ENCODE measurements around the gene UROC1.

Gene UROC1

DNA sequence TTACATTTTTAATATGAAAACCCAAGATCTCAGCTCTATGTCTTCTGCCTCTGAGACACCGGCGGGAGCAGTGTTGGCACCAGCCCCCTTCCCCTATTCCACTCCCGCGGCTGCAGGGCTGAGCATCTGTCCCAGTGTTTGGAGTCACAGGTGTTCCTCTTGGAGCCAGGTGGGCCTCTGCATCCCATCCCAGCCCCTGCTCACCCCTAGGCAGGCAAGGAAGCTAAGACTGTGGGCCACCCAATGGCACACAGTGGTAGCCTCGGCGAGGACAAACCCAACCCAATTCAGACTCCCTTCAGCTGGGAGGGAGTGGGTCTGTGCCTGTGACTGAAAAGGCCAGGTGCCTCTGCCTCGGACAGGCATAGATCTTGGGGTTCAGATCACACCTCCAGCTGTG is 9.4 kb upstream of the UROC1 start:
- ChIA-PET CTCF (interaction anchor here (1.1 to 1.6 kb wide), 3 partner anchors 11 to 1021 kb away, joined by 4 to 7 read pairs (median 5); no protein-coding TSS in a partner anchor), POLR2A (no interaction called here)
- DNase-seq (ENCODE audit: extremely low spot score), result no peak
- no peak for TF ChIP-seq CTCF (IDR thresholded peaks at IDR 0.05; ENCODE audit: control extremely low read depth, extremely low read depth, low read depth, missing control alignments)

GRCh38 chr3:126526668-126527005 is 9.1 kb upstream of the UROC1 start:
- no peak for TF ChIP-seq CTCF (IDR thresholded peaks at IDR 0.05; ENCODE audit: control extremely low read depth, extremely low read depth, low read depth, missing control alignments)
- ChIA-PET CTCF (interaction anchor here (1.1 to 1.6 kb wide), 3 partner anchors 12 to 1021 kb away, joined by 4 to 7 read pairs (median 5); no protein-coding TSS in a partner anchor), POLR2A (no interaction called here)
- no peak for DNase-seq (ENCODE audit: extremely low spot score)

GRCh38 chr3:126525853-126526667 is 8.5 kb upstream of the UROC1 start:
- POLR2A ChIA-PET, result no interaction called here

DNA sequence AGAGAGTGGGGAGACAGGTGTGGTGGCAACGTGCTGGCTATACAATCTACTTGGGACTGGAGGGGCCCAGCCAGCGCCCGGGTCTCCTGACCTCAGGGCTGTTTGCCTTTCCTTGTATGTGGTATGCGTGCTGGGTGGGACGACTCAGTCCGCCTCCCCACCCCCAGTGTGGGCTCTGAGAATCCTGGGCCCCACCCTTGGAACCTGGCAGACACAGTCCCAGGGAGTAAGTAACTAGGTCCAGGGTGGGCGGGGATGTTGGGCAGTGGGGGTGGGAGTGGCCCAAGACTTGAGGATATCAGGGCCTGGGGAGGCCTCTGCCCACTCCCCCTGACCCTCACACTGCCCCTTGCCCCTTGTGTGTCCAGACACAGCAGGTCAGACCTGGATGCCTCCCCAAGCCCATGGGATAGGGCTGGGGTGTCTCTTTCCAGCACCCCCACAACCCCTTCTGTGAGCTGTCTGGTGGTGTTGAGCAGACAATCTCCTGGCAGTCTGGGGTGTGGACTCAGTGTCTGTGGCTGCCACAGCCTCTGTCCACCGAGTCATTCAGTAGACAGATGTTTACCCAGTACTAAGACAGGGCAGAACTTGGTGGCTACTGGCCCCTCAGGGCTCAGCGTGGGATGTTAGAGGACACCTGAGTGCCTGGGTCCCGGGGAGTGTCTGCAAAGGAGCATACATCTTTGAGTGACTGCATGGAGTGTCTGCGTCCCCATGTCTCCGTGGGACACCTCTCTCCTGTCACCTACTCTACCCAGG is 7.7 kb upstream of the UROC1 start:
- POLR2A ChIA-PET, result no interaction called here
- DNase-seq (ENCODE audit: extremely low spot score), result no peak
- TF ChIP-seq CTCF (IDR thresholded peaks at IDR 0.05; ENCODE audit: control extremely low read depth, extremely low read depth, low read depth, missing control alignments), result no peak
- CTCF ChIA-PET, result no interaction called here

More at GRCh38 chr3:126525853-126526667, 8.5 kb upstream of the UROC1 start:
- CTCF ChIA-PET, result interaction anchor here (1.3 kb wide), 1 partner anchor 1022 kb away, joined by 7 read pairs; no protein-coding TSS in a partner anchor
- no peak for TF ChIP-seq CTCF (IDR thresholded peaks at IDR 0.05; ENCODE audit: control extremely low read depth, extremely low read depth, low read depth, missing control alignments)
- DNase-seq (ENCODE audit: extremely low spot score), result no peak

- DNase-seq (ENCODE audit: extremely low spot score), result no peak
- ChIA-PET CTCF (no interaction called here), POLR2A (no interaction called here)
- no peak for TF ChIP-seq CTCF (IDR thresholded peaks at IDR 0.05; ENCODE audit: control extremely low read depth, extremely low read depth, low read depth, missing control alignments)
These were observed 6.9 kb upstream of the UROC1 start for GRCh38 chr3:126524429-126524988.

- ChIA-PET CTCF (interaction anchor here (1.9 to 3.1 kb wide), 6 partner anchors 10 to 1023 kb away, joined by 4 to 42 read pairs (median 8); no protein-coding TSS in a partner anchor), POLR2A (no interaction called here)
- DNase-seq (ENCODE audit: extremely low spot score), result no peak
- TF ChIP-seq CTCF (IDR thresholded peaks at IDR 0.05; ENCODE audit: control extremely low read depth, extremely low read depth, low read depth, missing control alignments), result no peak
These were observed 6.3 kb upstream of the UROC1 start, which contains the start of gene CHST13 for GRCh38 chr3:126523745-126524428. CHST13 (plus strand) TSS chr3:126524155; CDS start chr3:126524333, 178 bp downstream.
